ENCODE results near the gene KLHL13. TPM values are rescaled to one million over a fixed set of nuclear protein-coding genes. Genes with fewer than 3 reads are reported as not detected.
"Not testable (repeated sequence)": the region's sequence is repeated elsewhere in the genome, so short reads cannot be mapped to it uniquely, and the experiment has no call there.

Gene KLHL13
- total and polyA plus RNA-seq, 2 donors = 2.9 to 4.9 TPM

GRCh38 chrX:118016422-118016821 is 100.2 kb downstream of the KLHL13 start:
- H3K27me3 ChIP-seq (ENCODE audit: control insufficient read depth in 2 of 2, insufficient read depth in 1 of 2, low read length in 1 of 2) = no peaks in the 10 kb centered on the region
- H3K27ac ChIP-seq (ENCODE audit: low read depth in 1 of 2, low read length in 1 of 2) = no peak overlapping the region
- no peaks in the 10 kb centered on the region for H3K36me3 ChIP-seq (ENCODE audit: control insufficient read depth in 2 of 2, insufficient read depth in 2 of 2, low read length in 1 of 2)
- no peaks in the 10 kb centered on the region for H3K4me1 ChIP-seq (ENCODE audit: control insufficient read depth in 2 of 2, insufficient read depth in 2 of 2, low read length in 2 of 2)
- no peaks in the 10 kb centered on the region for H3K9me3 ChIP-seq (ENCODE audit: control insufficient read depth in 2 of 2, insufficient read depth in 1 of 2, low read length in 1 of 2)
- no peak for DNase-seq (ENCODE audit: low read depth in 6 of 9, low spot score in 9 of 9)
- H3K4me3 ChIP-seq (ENCODE audit: low read length in 2 of 2) = no peak overlapping the region

- not testable (repeated sequence) for H3K27ac ChIP-seq (ENCODE audit: low read depth in 1 of 2, low read length in 1 of 2); H3K9me3 ChIP-seq (ENCODE audit: control insufficient read depth in 2 of 2, insufficient read depth in 1 of 2, low read length in 1 of 2); H3K36me3 ChIP-seq (ENCODE audit: control insufficient read depth in 2 of 2, insufficient read depth in 2 of 2, low read length in 1 of 2); H3K4me3 ChIP-seq (ENCODE audit: low read length in 2 of 2); H3K27me3 ChIP-seq (ENCODE audit: control insufficient read depth in 2 of 2, insufficient read depth in 1 of 2, low read length in 1 of 2); H3K4me1 ChIP-seq (ENCODE audit: control insufficient read depth in 2 of 2, insufficient read depth in 2 of 2, low read length in 2 of 2); DNase-seq (ENCODE audit: low read depth in 6 of 9, low spot score in 9 of 9)
- WGBS = 94% methylated on average over 6 of the region's 6 CpGs
Measured at GRCh38 chrX:118002417-118002816, 114.2 kb downstream of the KLHL13 start.

GRCh38 chrX:118000518-118000917 is 116.1 kb downstream of the KLHL13 start:
- H3K4me1 ChIP-seq (ENCODE audit: control insufficient read depth in 2 of 2, insufficient read depth in 2 of 2, low read length in 2 of 2) = no peaks in the 10 kb centered on the region
- H3K36me3 ChIP-seq (ENCODE audit: control insufficient read depth in 2 of 2, insufficient read depth in 2 of 2, low read length in 1 of 2) = no peaks in the 10 kb centered on the region
- no peak overlapping the region for H3K4me3 ChIP-seq (ENCODE audit: low read length in 2 of 2)
- no peak for DNase-seq (ENCODE audit: low read depth in 6 of 9, low spot score in 9 of 9)
- no peaks in the 10 kb centered on the region for H3K9me3 ChIP-seq (ENCODE audit: control insufficient read depth in 2 of 2, insufficient read depth in 1 of 2, low read length in 1 of 2)
- H3K27me3 ChIP-seq (ENCODE audit: control insufficient read depth in 2 of 2, insufficient read depth in 1 of 2, low read length in 1 of 2) = no peaks in the 10 kb centered on the region
- H3K27ac ChIP-seq (ENCODE audit: low read depth in 1 of 2, low read length in 1 of 2) = no peak overlapping the region

GRCh38 chrX:117998171-117998570 is 118.4 kb downstream of the KLHL13 start:
- H3K27me3 ChIP-seq (ENCODE audit: control insufficient read depth in 2 of 2, insufficient read depth in 1 of 2, low read length in 1 of 2) = no peaks in the 10 kb centered on the region
- WGBS = 99% methylated on average over 2 of the region's 2 CpGs
- no peak overlapping the region for H3K4me3 ChIP-seq (ENCODE audit: low read length in 2 of 2)
- no peak for DNase-seq (ENCODE audit: low read depth in 6 of 9, low spot score in 9 of 9)
- H3K9me3 ChIP-seq (ENCODE audit: control insufficient read depth in 2 of 2, insufficient read depth in 1 of 2, low read length in 1 of 2) = no peaks in the 10 kb centered on the region
- no peak overlapping the region for H3K27ac ChIP-seq (ENCODE audit: low read depth in 1 of 2, low read length in 1 of 2)
- H3K36me3 ChIP-seq (ENCODE audit: control insufficient read depth in 2 of 2, insufficient read depth in 2 of 2, low read length in 1 of 2) = no peaks in the 10 kb centered on the region
- H3K4me1 ChIP-seq (ENCODE audit: control insufficient read depth in 2 of 2, insufficient read depth in 2 of 2, low read length in 2 of 2) = no peaks in the 10 kb centered on the region

GRCh38 chrX:117996918-117997480 is 119.6 kb downstream of the KLHL13 start:
- Histone ChIP-seq H3K27me3 (ENCODE audit: control insufficient read depth in 2 of 2, insufficient read depth in 1 of 2, low read length in 1 of 2) (no peaks in the 10 kb centered on the region), H3K4me1 (ENCODE audit: control insufficient read depth in 2 of 2, insufficient read depth in 2 of 2, low read length in 2 of 2) (no peaks in the 10 kb centered on the region), H3K9me3 (ENCODE audit: control insufficient read depth in 2 of 2, insufficient read depth in 1 of 2, low read length in 1 of 2) (no peaks in the 10 kb centered on the region), H3K27ac (ENCODE audit: low read depth in 1 of 2, low read length in 1 of 2) (no peak overlapping the region), H3K4me3 (ENCODE audit: low read length in 2 of 2) (no peak overlapping the region), H3K36me3 (ENCODE audit: control insufficient read depth in 2 of 2, insufficient read depth in 2 of 2, low read length in 1 of 2) (no peaks in the 10 kb centered on the region)
- WGBS = 92% methylated on average over 3 of the region's 3 CpGs
- no peak for DNase-seq (ENCODE audit: low read depth in 6 of 9, low spot score in 9 of 9)

DNA sequence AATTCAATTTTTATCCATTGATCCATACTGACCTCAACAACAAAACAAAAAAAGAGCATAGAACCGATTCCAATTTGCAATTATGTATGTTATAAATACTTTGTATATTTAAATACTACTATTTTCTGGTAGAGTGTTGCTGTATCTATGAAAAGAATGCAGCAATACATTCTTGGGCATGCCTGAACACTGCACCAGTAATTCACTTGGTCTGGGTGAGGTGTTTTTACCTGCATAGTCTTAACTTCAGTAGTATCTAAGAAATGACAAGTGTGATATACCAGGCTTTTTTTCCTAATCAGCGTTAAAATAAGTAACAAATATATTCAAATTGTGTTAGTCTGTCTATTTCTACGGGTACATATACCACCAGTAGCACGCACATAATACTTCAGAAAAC is 120.2 kb downstream of the KLHL13 start:
- H3K27me3 ChIP-seq (ENCODE audit: control insufficient read depth in 2 of 2, insufficient read depth in 1 of 2, low read length in 1 of 2) = no peaks in the 10 kb centered on the region
- DNase-seq (ENCODE audit: low read depth in 6 of 9, low spot score in 9 of 9) = no peak
- H3K4me1 ChIP-seq (ENCODE audit: control insufficient read depth in 2 of 2, insufficient read depth in 2 of 2, low read length in 2 of 2) = no peaks in the 10 kb centered on the region
- no peaks in the 10 kb centered on the region for H3K9me3 ChIP-seq (ENCODE audit: control insufficient read depth in 2 of 2, insufficient read depth in 1 of 2, low read length in 1 of 2)
- H3K4me3 ChIP-seq (ENCODE audit: low read length in 2 of 2) = no peak overlapping the region
- no peaks in the 10 kb centered on the region for H3K36me3 ChIP-seq (ENCODE audit: control insufficient read depth in 2 of 2, insufficient read depth in 2 of 2, low read length in 1 of 2)
- H3K27ac ChIP-seq (ENCODE audit: low read depth in 1 of 2, low read length in 1 of 2) = no peak overlapping the region
- 94% methylated on average over 4 of the region's 4 CpGs for WGBS

DNA sequence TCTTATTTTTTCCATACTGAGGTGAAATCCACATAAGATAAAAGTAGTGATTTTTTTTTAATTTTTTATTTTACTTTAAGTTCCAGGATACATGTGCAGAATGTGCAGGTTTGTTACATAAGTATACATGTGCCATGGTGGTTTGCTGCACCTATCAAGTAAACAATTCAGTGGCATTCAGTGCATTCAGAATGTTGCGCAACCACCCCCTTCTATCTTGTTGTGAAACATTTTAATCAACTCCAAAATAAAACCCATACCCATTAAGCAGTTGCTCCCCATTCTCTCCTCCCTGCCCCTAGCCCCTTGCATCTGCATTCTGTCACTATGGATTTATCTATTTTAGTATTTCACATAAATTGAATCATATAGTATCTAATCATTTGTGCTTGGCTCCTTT is 121.2 kb downstream of the KLHL13 start:
- Histone ChIP-seq H3K4me1 (ENCODE audit: control insufficient read depth in 2 of 2, insufficient read depth in 2 of 2, low read length in 2 of 2) (no peaks in the 10 kb centered on the region), H3K27ac (ENCODE audit: low read depth in 1 of 2, low read length in 1 of 2) (no peak overlapping the region), H3K9me3 (ENCODE audit: control insufficient read depth in 2 of 2, insufficient read depth in 1 of 2, low read length in 1 of 2) (no peaks in the 10 kb centered on the region), H3K4me3 (ENCODE audit: low read length in 2 of 2) (no peak overlapping the region), H3K36me3 (ENCODE audit: control insufficient read depth in 2 of 2, insufficient read depth in 2 of 2, low read length in 1 of 2) (no peaks in the 10 kb centered on the region), H3K27me3 (ENCODE audit: control insufficient read depth in 2 of 2, insufficient read depth in 1 of 2, low read length in 1 of 2) (no peaks in the 10 kb centered on the region)
- 96% methylated on average over 1 of the region's 1 CpG for WGBS
- DNase-seq (ENCODE audit: low read depth in 6 of 9, low spot score in 9 of 9) = no peak

DNA sequence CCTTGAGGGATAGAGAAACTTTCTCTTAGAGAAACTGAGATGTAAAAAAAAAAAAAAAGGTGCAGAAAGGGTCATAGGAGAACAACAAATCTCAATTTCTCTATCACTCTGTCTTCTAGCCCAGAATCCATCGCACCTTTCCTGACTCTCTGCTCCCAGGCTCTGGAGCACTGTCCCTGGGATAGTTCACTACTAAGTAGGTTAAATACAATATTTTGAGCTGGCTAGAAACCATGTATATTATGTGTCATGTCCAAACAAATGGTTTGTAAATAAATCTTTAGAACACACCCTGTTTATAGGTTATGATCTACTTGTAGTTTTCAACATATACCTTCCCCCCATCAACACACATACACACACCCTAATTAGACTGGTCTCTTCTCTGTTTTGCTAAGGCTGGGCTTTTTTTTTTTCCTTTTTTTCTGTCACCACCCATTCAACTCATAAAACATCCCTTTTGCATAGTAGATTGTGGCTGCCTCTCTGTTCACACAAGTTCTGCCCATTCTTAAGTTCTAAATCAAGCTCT is 124.4 kb downstream of the KLHL13 start:
- H3K36me3 ChIP-seq (ENCODE audit: control insufficient read depth in 2 of 2, insufficient read depth in 2 of 2, low read length in 1 of 2) = no peaks in the 10 kb centered on the region
- no peak overlapping the region for H3K4me3 ChIP-seq (ENCODE audit: low read length in 2 of 2)
- no peak for DNase-seq (ENCODE audit: low read depth in 6 of 9, low spot score in 9 of 9)
- H3K9me3 ChIP-seq (ENCODE audit: control insufficient read depth in 2 of 2, insufficient read depth in 1 of 2, low read length in 1 of 2) = no peaks in the 10 kb centered on the region
- H3K4me1 ChIP-seq (ENCODE audit: control insufficient read depth in 2 of 2, insufficient read depth in 2 of 2, low read length in 2 of 2) = no peaks in the 10 kb centered on the region
- H3K27me3 ChIP-seq (ENCODE audit: control insufficient read depth in 2 of 2, insufficient read depth in 1 of 2, low read length in 1 of 2) = no peaks in the 10 kb centered on the region
- WGBS = 96% methylated on average over 1 of the region's 1 CpG
- H3K27ac ChIP-seq (ENCODE audit: low read depth in 1 of 2, low read length in 1 of 2) = no peak overlapping the region

DNA sequence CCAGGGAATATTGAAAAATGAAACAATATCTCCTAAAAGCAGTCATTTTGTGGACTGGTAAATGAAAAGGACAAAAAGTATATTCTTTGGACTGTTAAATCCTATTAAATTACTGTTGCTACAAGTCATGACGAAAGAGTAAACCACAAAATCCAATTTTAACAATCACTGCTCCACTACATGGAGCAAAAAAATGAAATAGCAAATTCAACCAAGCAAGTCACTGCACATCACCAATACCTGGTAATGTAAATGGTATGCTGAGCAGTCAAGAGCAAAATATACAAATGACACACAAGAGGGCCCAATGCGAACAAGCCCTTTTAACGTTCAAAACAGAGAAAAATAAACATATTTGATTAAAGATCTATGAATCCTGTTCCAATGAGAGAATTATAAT is 126.2 kb downstream of the KLHL13 start:
- WGBS = 98% methylated on average over 3 of the region's 3 CpGs
- Histone ChIP-seq H3K4me3 (ENCODE audit: low read length in 2 of 2) (no peak overlapping the region), H3K27me3 (ENCODE audit: control insufficient read depth in 2 of 2, insufficient read depth in 1 of 2, low read length in 1 of 2) (no peaks in the 10 kb centered on the region), H3K36me3 (ENCODE audit: control insufficient read depth in 2 of 2, insufficient read depth in 2 of 2, low read length in 1 of 2) (no peaks in the 10 kb centered on the region), H3K27ac (ENCODE audit: low read depth in 1 of 2, low read length in 1 of 2) (no peak overlapping the region), H3K4me1 (ENCODE audit: control insufficient read depth in 2 of 2, insufficient read depth in 2 of 2, low read length in 2 of 2) (no peaks in the 10 kb centered on the region), H3K9me3 (ENCODE audit: control insufficient read depth in 2 of 2, insufficient read depth in 1 of 2, low read length in 1 of 2) (no peaks in the 10 kb centered on the region)
- DNase-seq (ENCODE audit: low read depth in 6 of 9, low spot score in 9 of 9) = no peak

DNA sequence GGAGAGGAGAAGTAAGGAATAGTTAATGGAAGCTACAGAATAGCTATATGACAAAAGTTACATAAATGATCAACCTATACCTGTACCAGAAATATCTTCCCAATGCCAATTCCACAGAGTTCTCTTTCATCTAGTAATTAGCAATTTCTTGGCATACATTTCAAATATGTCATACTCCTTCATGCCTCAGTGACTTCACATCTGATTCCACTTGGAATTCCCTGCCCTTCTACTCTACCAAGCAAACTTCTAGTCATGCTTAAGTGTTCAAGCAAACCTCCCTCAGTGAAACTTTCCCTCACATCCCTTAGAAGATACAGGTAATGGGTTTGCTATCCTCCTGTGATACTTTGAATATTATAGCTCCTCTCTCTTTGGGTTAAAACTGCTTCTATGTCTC is 127.1 kb downstream of the KLHL13 start:
- H3K27ac ChIP-seq (ENCODE audit: low read depth in 1 of 2, low read length in 1 of 2) = no peak overlapping the region
- no peaks in the 10 kb centered on the region for H3K4me1 ChIP-seq (ENCODE audit: control insufficient read depth in 2 of 2, insufficient read depth in 2 of 2, low read length in 2 of 2)
- H3K9me3 ChIP-seq (ENCODE audit: control insufficient read depth in 2 of 2, insufficient read depth in 1 of 2, low read length in 1 of 2) = no peaks in the 10 kb centered on the region
- no peaks in the 10 kb centered on the region for H3K27me3 ChIP-seq (ENCODE audit: control insufficient read depth in 2 of 2, insufficient read depth in 1 of 2, low read length in 1 of 2)
- H3K4me3 ChIP-seq (ENCODE audit: low read length in 2 of 2) = no peak overlapping the region
- no peak for DNase-seq (ENCODE audit: low read depth in 6 of 9, low spot score in 9 of 9)
- H3K36me3 ChIP-seq (ENCODE audit: control insufficient read depth in 2 of 2, insufficient read depth in 2 of 2, low read length in 1 of 2) = no peaks in the 10 kb centered on the region

All from thymus (tissue), 11 donors.